OCI-LY1 (cell line): ENCODE measurements around the gene FETUB.

Experiments used
- EZH2 ChIP-seq: fragments of 200-600 bp; sonication (generic), shearing (Covaris generic); IDR thresholded peaks from 2 replicates; pipeline ENCODE4 v1.8.0; 2017; ENCODE audit warnings: borderline replicate concordance, mixed run types, mild to moderate bottlenecking, antibody characterized with exemption, low read length, moderate library complexity, mixed read lengths
- TF ChIP-seq, protein P1 (sequence below): fragments of 200-600 bp; sonication (generic), shearing (Covaris generic); IDR thresholded peaks from 2 replicates; pipeline ENCODE4 v1.5.1; 2017; ENCODE audit warnings: mild to moderate bottlenecking, antibody characterized with exemption, low read length, moderate library complexity, mixed read lengths

DNA sequence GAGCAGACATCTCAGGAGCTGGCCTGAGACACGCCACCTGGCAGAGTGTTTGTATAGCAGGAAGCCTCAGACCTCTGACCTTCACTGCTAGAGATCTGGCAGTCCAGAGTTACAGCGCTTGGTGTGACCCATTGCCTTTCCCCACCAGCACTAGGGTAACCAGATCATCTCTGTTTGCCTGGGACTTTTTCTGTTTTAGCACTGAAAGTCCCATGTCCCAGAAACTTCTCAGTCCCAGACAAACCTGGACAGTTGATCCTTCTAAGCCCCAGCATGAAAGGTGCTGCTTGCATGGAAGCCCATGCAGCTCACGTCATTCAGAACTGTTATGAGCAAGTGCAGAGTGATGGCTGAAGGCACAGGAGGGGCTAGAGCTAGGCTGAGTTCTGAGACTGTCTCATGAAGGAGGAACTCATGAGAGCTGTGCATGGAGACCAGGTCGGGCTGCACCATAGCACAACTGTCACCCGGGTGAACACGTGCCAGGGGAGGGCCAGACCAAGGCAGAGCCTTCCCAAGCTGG lies 45.5 kb upstream of the FETUB start:
- TF ChIP-seq, protein P1, sequence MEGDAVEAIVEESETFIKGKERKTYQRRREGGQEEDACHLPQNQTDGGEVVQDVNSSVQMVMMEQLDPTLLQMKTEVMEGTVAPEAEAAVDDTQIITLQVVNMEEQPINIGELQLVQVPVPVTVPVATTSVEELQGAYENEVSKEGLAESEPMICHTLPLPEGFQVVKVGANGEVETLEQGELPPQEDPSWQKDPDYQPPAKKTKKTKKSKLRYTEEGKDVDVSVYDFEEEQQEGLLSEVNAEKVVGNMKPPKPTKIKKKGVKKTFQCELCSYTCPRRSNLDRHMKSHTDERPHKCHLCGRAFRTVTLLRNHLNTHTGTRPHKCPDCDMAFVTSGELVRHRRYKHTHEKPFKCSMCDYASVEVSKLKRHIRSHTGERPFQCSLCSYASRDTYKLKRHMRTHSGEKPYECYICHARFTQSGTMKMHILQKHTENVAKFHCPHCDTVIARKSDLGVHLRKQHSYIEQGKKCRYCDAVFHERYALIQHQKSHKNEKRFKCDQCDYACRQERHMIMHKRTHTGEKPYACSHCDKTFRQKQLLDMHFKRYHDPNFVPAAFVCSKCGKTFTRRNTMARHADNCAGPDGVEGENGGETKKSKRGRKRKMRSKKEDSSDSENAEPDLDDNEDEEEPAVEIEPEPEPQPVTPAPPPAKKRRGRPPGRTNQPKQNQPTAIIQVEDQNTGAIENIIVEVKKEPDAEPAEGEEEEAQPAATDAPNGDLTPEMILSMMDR, result no peak
- TF ChIP-seq EZH2, result no peak
